Right lobe of liver (tissue), 4 donors: ENCODE results near the gene TOGARAM2.

ENCODE experiments used
- POLR2A ChIP-seq: fragments of 450-650 bp; IDR thresholded peaks from one replicate; pipeline ENCODE4 v1.6.1; 2017; ENCODE audit warnings: antibody characterized with exemption, mild to moderate bottlenecking
- TF ChIP-seq, protein P1 (sequence below), 4 donors: fragments of 200-600 bp in 3 of 4; fragments of 450-650 bp in 1 of 4; IDR thresholded peaks; one replicate each; pipeline versions ENCODE4 v1.5.1 to v1.8.0; 2016 to 2022; ENCODE audit warnings: antibody characterized with exemption in 4 of 4, mild to moderate bottlenecking in 2 of 4
- donor health status: DM: no; HTN: no; CAD: no.
- donor health status: DM: no; HTN: no; CAD: no.
- donor health status: DM: no; HTN: yes; CAD: no.

DNA sequence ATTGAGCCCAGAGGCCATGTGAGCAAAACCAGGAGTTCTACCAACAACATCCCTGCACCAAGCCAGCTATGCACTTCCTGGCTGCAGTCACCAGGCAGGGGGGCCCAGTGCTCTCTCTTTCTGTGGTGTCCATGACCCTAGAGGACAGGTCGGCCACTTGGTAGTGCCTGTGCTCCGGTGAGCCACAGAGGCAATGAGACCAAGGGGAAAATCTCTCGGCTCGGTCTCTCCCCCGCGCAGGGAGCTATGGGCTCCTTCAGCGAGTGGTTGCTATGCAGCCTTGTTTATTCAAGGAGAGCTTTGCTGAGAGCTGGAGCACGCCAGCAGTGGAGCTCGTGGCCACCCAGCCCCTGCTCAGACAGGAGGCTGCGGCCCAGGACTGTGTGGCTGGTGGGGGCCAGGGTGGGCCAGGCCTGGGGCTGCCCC, at the start of gene TOGARAM2:
- no peak for TF ChIP-seq POLR2A
- TF ChIP-seq, protein P1, sequence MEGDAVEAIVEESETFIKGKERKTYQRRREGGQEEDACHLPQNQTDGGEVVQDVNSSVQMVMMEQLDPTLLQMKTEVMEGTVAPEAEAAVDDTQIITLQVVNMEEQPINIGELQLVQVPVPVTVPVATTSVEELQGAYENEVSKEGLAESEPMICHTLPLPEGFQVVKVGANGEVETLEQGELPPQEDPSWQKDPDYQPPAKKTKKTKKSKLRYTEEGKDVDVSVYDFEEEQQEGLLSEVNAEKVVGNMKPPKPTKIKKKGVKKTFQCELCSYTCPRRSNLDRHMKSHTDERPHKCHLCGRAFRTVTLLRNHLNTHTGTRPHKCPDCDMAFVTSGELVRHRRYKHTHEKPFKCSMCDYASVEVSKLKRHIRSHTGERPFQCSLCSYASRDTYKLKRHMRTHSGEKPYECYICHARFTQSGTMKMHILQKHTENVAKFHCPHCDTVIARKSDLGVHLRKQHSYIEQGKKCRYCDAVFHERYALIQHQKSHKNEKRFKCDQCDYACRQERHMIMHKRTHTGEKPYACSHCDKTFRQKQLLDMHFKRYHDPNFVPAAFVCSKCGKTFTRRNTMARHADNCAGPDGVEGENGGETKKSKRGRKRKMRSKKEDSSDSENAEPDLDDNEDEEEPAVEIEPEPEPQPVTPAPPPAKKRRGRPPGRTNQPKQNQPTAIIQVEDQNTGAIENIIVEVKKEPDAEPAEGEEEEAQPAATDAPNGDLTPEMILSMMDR (IDR thresholded peaks at IDR 0.05) = no peak
